Neural cell (in vitro differentiated cells): ENCODE data around the gene APBA1. TPM values are rescaled to one million over a fixed set of nuclear protein-coding genes. Genes with fewer than 3 reads are reported as not detected.

Experiments
- H2AFZ ChIP-seq: fragments of 200-600, 300-800 bp; sonication (generic), shearing (Covaris generic); 2 replicates; pipeline ENCODE4 v1.6.0; 2014; ENCODE audit warnings: low read depth, mild to moderate bottlenecking, antibody characterized with exemption, low read length, moderate library complexity
- H3F3A ChIP-seq: fragments of 200-600 bp; shearing (Covaris generic); 2 replicates; pipeline ENCODE4 v1.6.1; 2016; ENCODE audit warnings: mild to moderate bottlenecking, moderate library complexity, mixed read lengths, antibody characterized with exemption, low read length; ENCODE audit not compliant: insufficient read depth, poor library complexity, severe bottlenecking
- H3K27ac ChIP-seq: fragments of 200-600, 300-800 bp; sonication (generic), shearing (Covaris generic); 2 replicates; pipeline ENCODE4 v1.5.1; 2014; ENCODE audit warnings: mild to moderate bottlenecking, low read length, moderate library complexity
- H3K27me3 ChIP-seq: fragments of 300-800, 200-600 bp; sonication (generic), shearing (Covaris generic); 2 replicates; pipeline ENCODE4 v1.6.0; 2014; ENCODE audit warnings: mild to moderate bottlenecking, low read depth, low read length, moderate library complexity; ENCODE audit not compliant: insufficient read depth
- H3K36me3 ChIP-seq: fragments of 300-800, 200-600 bp; sonication (generic), shearing (Covaris generic); 2 replicates; pipeline ENCODE4 v1.5.1; 2014; ENCODE audit warnings: mild to moderate bottlenecking, antibody characterized with exemption, low read length, moderate library complexity; ENCODE audit not compliant: insufficient read depth
- H3K4me2 ChIP-seq: fragments of 300-800, 200-600 bp; sonication (generic), shearing (Covaris generic); 2 replicates; pipeline ENCODE4 v1.6.0; 2014; ENCODE audit warnings: mild to moderate bottlenecking, low read length
- H3K4me3 ChIP-seq: fragments of 300-800, 200-600 bp; sonication (generic), shearing (Covaris generic); 2 replicates; pipeline ENCODE4 v1.5.1; 2014; ENCODE audit warnings: mild to moderate bottlenecking, low read length, moderate library complexity
- H3K79me2 ChIP-seq: fragments of 200-600 bp; shearing (Covaris generic); replicated peaks from 2 replicates; pipeline ENCODE4 v1.6.0; 2014; ENCODE audit warnings: mild to moderate bottlenecking, low read length, moderate library complexity; ENCODE audit not compliant: insufficient read depth
- H3K9ac ChIP-seq: fragments of 300-800, 200-600 bp; sonication (generic), shearing (Covaris generic); 2 replicates; pipeline ENCODE4 v1.6.1; 2016; ENCODE audit warnings: mild to moderate bottlenecking, low read length, mixed read lengths
- H3K9me2 ChIP-seq: fragments of 200-600 bp; shearing (Covaris generic); 2 replicates; pipeline ENCODE4 v1.6.1; 2016; ENCODE audit warnings: mild to moderate bottlenecking, low read length, mixed read lengths; ENCODE audit not compliant: insufficient read depth
- H3K9me3 ChIP-seq: fragments of 200-600, 300-800 bp; sonication (generic), shearing (Covaris generic); 2 replicates; pipeline ENCODE4 v1.6.1; 2016; ENCODE audit warnings: mild to moderate bottlenecking, mixed run types, low read length, moderate library complexity, mixed read lengths
- H4K20me1 ChIP-seq: fragments of 200-600 bp; shearing (Covaris generic); 2 replicates; pipeline ENCODE4 v1.6.1; 2016; ENCODE audit warnings: mild to moderate bottlenecking, mixed run types; ENCODE audit not compliant: insufficient read depth
- EP300 ChIP-seq: fragments of 450-650 bp; conservative IDR thresholded peaks from 2 replicates; pipeline ENCODE4 v1.6.1; 2014; ENCODE audit warnings: antibody characterized with exemption, mild to moderate bottlenecking, moderate library complexity; ENCODE audit not compliant: poor library complexity, severe bottlenecking
- EZH2 ChIP-seq: fragments of 200-600, 300-800 bp; shearing (Covaris generic), sonication (generic); IDR thresholded peaks from 2 replicates; pipeline ENCODE4 v1.6.1; 2014; ENCODE audit warnings: antibody characterized with exemption, low read length, borderline replicate concordance, mild to moderate bottlenecking; ENCODE audit not compliant: insufficient read depth, poor library complexity, severe bottlenecking
- MXI1 ChIP-seq: fragments of 450-650 bp; conservative IDR thresholded peaks from 2 replicates; pipeline ENCODE4 v1.6.1; 2014; ENCODE audit warnings: antibody characterized with exemption, mild to moderate bottlenecking; ENCODE audit not compliant: poor library complexity, severe bottlenecking
- POLR2AphosphoS5 ChIP-seq: IDR thresholded peaks from 2 replicates; pipeline ENCODE4 v1.6.1; 2012
- REST ChIP-seq: IDR thresholded peaks from 2 replicates; pipeline ENCODE4 v1.6.1; 2012; ENCODE audit warnings: borderline replicate concordance
- TAF1 ChIP-seq: IDR thresholded peaks from 2 replicates; pipeline ENCODE4 v1.6.1; 2012; ENCODE audit warnings: low read depth
- polyA plus RNA-seq: library from polyadenylated mRNA; depleted of rRNA; stranded (reverse); fragments of >200 nt; gene quantifications from 2 replicates; pipeline ENCODE4 v1.2.3, GENCODE V29; 2014
- TF ChIP-seq, protein P1 (sequence below): fragments of 450-650 bp; IDR thresholded peaks from 2 replicates; pipeline ENCODE4 v1.5.1; 2014; ENCODE audit warnings: antibody characterized with exemption, mild to moderate bottlenecking, moderate library complexity; ENCODE audit not compliant: poor library complexity, severe bottlenecking

APBA1 gene
- polyA plus RNA-seq, 1 donor from 2014 or later, result 10.9 TPM

DNA sequence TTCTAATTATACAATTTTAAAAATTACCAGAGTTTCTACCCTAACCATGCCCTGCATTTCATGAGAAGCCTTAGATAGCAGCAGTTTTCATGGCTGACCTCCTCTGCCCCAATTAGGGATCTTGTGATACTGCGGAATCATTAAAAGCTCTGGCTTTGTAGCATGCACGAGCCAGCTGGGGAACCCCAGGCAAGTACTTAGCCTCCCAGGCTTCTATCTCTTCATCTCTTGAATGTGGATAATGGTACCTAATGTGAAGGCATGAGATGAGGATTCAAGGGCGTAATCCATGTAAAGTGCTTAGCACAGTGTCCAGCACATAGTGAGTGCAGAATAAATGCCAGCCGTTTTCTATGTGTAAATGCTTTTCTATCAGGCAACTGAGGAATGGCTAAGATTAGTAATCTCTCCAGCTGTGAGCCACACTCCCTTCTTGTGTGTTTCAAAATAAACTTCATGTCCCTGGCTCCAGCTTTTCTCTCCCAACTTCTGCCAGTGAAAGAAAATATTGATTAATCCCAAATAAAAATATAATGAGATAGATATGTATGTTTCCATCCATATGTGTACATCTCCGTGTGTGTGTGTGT is 88.4 kb downstream of the APBA1 start:
- no peak overlapping the region for H3K9ac ChIP-seq
- no peak overlapping the region for H3K4me2 ChIP-seq
- no peaks in the 10 kb centered on the region for H3K9me2 ChIP-seq
- no peaks in the 10 kb centered on the region for H3K79me2 ChIP-seq
- no peaks in the 10 kb centered on the region for H4K20me1 ChIP-seq
- H3K4me3 ChIP-seq, result no peak overlapping the region
- TF ChIP-seq POLR2AphosphoS5 (peak; percentile 21), EP300 (no peak)
- H3K9me3 ChIP-seq, result no peaks in the 10 kb centered on the region
- no peak overlapping the region for H2AFZ ChIP-seq
- H3K36me3 ChIP-seq, result no peaks in the 10 kb centered on the region
- no peaks in the 10 kb centered on the region for H3K27me3 ChIP-seq
- no peak overlapping the region for H3K27ac ChIP-seq
- H3F3A ChIP-seq, result no peaks in the 10 kb centered on the region

- no peaks in the 10 kb centered on the region for H4K20me1 ChIP-seq
- no peak overlapping the region for H3K9ac ChIP-seq
- TF ChIP-seq POLR2AphosphoS5 (no peak), MXI1 (no peak), EP300 (no peak), EZH2 (no peak), TAF1 (no peak), REST (no peak)
- TF ChIP-seq, protein P1, sequence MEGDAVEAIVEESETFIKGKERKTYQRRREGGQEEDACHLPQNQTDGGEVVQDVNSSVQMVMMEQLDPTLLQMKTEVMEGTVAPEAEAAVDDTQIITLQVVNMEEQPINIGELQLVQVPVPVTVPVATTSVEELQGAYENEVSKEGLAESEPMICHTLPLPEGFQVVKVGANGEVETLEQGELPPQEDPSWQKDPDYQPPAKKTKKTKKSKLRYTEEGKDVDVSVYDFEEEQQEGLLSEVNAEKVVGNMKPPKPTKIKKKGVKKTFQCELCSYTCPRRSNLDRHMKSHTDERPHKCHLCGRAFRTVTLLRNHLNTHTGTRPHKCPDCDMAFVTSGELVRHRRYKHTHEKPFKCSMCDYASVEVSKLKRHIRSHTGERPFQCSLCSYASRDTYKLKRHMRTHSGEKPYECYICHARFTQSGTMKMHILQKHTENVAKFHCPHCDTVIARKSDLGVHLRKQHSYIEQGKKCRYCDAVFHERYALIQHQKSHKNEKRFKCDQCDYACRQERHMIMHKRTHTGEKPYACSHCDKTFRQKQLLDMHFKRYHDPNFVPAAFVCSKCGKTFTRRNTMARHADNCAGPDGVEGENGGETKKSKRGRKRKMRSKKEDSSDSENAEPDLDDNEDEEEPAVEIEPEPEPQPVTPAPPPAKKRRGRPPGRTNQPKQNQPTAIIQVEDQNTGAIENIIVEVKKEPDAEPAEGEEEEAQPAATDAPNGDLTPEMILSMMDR, result no peak
- no peak overlapping the region for H3K27ac ChIP-seq
- no peak overlapping the region for H2AFZ ChIP-seq
- H3K27me3 ChIP-seq, result no peaks in the 10 kb centered on the region
- no peaks in the 10 kb centered on the region for H3K9me3 ChIP-seq
- H3K4me3 ChIP-seq, result no peak overlapping the region
- H3K79me2 ChIP-seq, result no peaks in the 10 kb centered on the region
- no peak overlapping the region for H3K4me2 ChIP-seq
- H3K9me2 ChIP-seq, result no peaks in the 10 kb centered on the region
- no peaks in the 10 kb centered on the region for H3F3A ChIP-seq
- H3K36me3 ChIP-seq, result no peaks in the 10 kb centered on the region
These were observed 89.5 kb downstream of the APBA1 start for GRCh38 chr9:69582544-69583297.
